GM21367 (cell line): Measurements from ENCODE around the gene TMEM119.
"Not testable (repeated sequence)": the region's sequence is repeated elsewhere in the genome, so short reads cannot be mapped to it uniquely, and the experiment has no call there.

Experiments used
- ATAC-seq: cut with Tn5 transposase; IDR thresholded peaks from one replicate; pipeline ENCODE4 v1.9.1; 2021; ENCODE audit not compliant: unreplicated experiment

TMEM119 gene

GRCh38 chr12:108635201-108635996 lies 37.5 kb upstream of the TMEM119 start:
- peak; percentile 45 for ATAC-seq

GRCh38 chr12:108634341-108634751 lies 36.5 kb upstream of the TMEM119 start:
- ATAC-seq: no peak

- ATAC-seq: peak; percentile 45
Observed at GRCh38 chr12:108633534-108634248, 35.8 kb upstream of the TMEM119 start, which contains the start of gene SELPLG. Gene SELPLG, minus strand, starts transcription at chr12:108633894. Its CDS starts 9,587 bp downstream, at chr12:108624307.

- no peak for ATAC-seq
Observed at GRCh38 chr12:108633081-108633533, 35.2 kb upstream of the TMEM119 start.

- ATAC-seq: not testable (repeated sequence)
Observed at GRCh38 chr12:108631261-108631660, 33.4 kb upstream of the TMEM119 start.

- ATAC-seq: no peak
Observed at GRCh38 chr12:108630481-108631207, 32.8 kb upstream of the TMEM119 start.

- ATAC-seq: no peak
Observed at GRCh38 chr12:108629824-108630476, 32.1 kb upstream of the TMEM119 start.

- no peak for ATAC-seq
Observed at GRCh38 chr12:108629151-108629550, 31.3 kb upstream of the TMEM119 start.

GRCh38 chr12:108627134-108627920 lies 29.4 kb upstream of the TMEM119 start:
- ATAC-seq: no peak

- no peak for ATAC-seq
Observed at GRCh38 chr12:108625228-108625627, 27.3 kb upstream of the TMEM119 start.

GRCh38 chr12:108623577-108623976 lies 25.7 kb upstream of the TMEM119 start:
- no peak for ATAC-seq

GRCh38 chr12:108622921-108623514 lies 25.1 kb upstream of the TMEM119 start:
- ATAC-seq: no peak

- ATAC-seq: no peak
Observed at GRCh38 chr12:108622421-108622820, 24.5 kb upstream of the TMEM119 start.

- no peak for ATAC-seq
Observed at GRCh38 chr12:108621161-108621560, 23.3 kb upstream of the TMEM119 start.

GRCh38 chr12:108620236-108620879 lies 22.5 kb upstream of the TMEM119 start:
- no peak for ATAC-seq

GRCh38 chr12:108619369-108620160 lies 21.7 kb upstream of the TMEM119 start:
- no peak for ATAC-seq

GRCh38 chr12:108618953-108619274 lies 21.0 kb upstream of the TMEM119 start:
- ATAC-seq: not testable (repeated sequence)
